Fibroblast of mammary gland (primary cell): ENCODE data around the gene HIPK3.
"Not testable (repeated sequence)": the region's sequence is repeated elsewhere in the genome, so short reads cannot be mapped to it uniquely, and the experiment has no call there.

Experiments used
- DNase-seq: peaks from one replicate; pipeline ENCODE4 v3.0.0-alpha.2; 2010; ENCODE audit warnings: low read depth
- H3K4me3 ChIP-seq: 2 replicates; pipeline ENCODE4 v1.5.1; 2011; ENCODE audit warnings: low read depth, mild to moderate bottlenecking, low read length, moderate library complexity; ENCODE audit not compliant: control insufficient read depth
- CTCF ChIP-seq: conservative IDR thresholded peaks from 2 replicates; pipeline ENCODE4 v1.5.1; 2011; ENCODE audit warnings: low read depth, low read length, inconsistent platforms; ENCODE audit not compliant: control insufficient read depth, insufficient read depth

The HIPK3 gene

GRCh38 chr11:33222052-33222750 is 35.0 kb upstream of the HIPK3 start:
- no peak for DNase-seq
- TF ChIP-seq CTCF = no peak
- no peak overlapping the region for H3K4me3 ChIP-seq

GRCh38 chr11:33225371-33225770 is 31.8 kb upstream of the HIPK3 start:
- DNase-seq = no peak
- no peak overlapping the region for H3K4me3 ChIP-seq
- no peak for TF ChIP-seq CTCF

- no peak overlapping the region for H3K4me3 ChIP-seq
- DNase-seq = peak; percentile 73
- no peak for TF ChIP-seq CTCF
Measured at GRCh38 chr11:33227578-33228261, 29.5 kb upstream of the HIPK3 start.

- peak; percentile 48 for DNase-seq
- H3K4me3 ChIP-seq = no peak overlapping the region
- no peak for TF ChIP-seq CTCF
Measured at GRCh38 chr11:33234397-33235190, 22.6 kb upstream of the HIPK3 start.

- H3K4me3 ChIP-seq = no peak overlapping the region
- DNase-seq = no peak
- no peak for TF ChIP-seq CTCF
Measured at GRCh38 chr11:33237039-33237597, 20.1 kb upstream of the HIPK3 start.

- DNase-seq = no peak
- H3K4me3 ChIP-seq = no peak overlapping the region
- TF ChIP-seq CTCF = no peak
Measured at GRCh38 chr11:33242575-33242974, 14.6 kb upstream of the HIPK3 start.

GRCh38 chr11:33243654-33244053 is 13.5 kb upstream of the HIPK3 start:
- not testable (repeated sequence) for H3K4me3 ChIP-seq, DNase-seq
